ENCODE results near the gene IDI2. TPM values are rescaled to one million over a fixed set of nuclear protein-coding genes. Genes with fewer than 3 reads are reported as not detected.

IDI2 gene
- total RNA-seq, 1 experiment from 2014 or later, result not detected

DNA sequence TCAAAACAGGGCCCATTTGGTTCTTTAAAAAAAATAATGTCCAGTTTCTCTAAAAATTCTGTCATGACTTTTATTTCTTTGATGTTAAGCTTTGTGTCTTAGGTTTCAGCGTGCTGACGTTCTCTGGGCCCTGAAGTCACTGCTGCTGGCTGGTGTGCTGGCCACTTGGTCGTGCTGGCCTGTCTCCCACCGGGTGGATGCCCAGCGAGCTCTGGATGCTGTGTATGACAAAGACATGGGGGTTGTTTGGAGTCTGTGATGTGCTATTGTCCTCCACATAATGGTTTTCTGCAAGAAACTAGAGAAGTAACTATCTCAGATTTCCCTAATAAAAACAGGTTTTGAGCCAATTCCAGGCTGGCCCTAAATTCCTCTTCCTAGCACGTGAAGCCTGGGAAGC is 9.5 kb upstream of the IDI2 start:
- Histone ChIP-seq H3K36me3 (ENCODE audit: control insufficient read depth in 1 of 2, insufficient read depth in 2 of 2, low read length in 2 of 2) (peaks cover 3 to 7% of the 10 kb centered on the region in 2 experiments), H3K4me1 (ENCODE audit: control insufficient read depth in 1 of 2, insufficient read depth in 2 of 2, low read length in 2 of 2) (0 out of 4 replicates have a peak, but pooled peaks cover 0 to 3% of the 10 kb centered on the region in 2 experiments), H4K20me1 (ENCODE audit: insufficient read depth) (no peaks in the 10 kb centered on the region), H3K9ac (ENCODE audit: low read length) (no peak overlapping the region), H3K4me3 (replicated peaks in 1 of 2; ENCODE audit: low read depth in 1 of 2, low read length in 2 of 2) (no peak overlapping the region), H3K9me2 (ENCODE audit: insufficient read depth) (no peaks in the 10 kb centered on the region), H3K9me3 (ENCODE audit: control insufficient read depth in 1 of 2, insufficient read depth in 1 of 2, low read depth in 1 of 2, low read length in 2 of 2) (no peaks in the 10 kb centered on the region), H3K27ac (ENCODE audit: low read depth, low read length) (no peak overlapping the region), H3K79me2 (ENCODE audit: insufficient read depth, low read length) (no peaks in the 10 kb centered on the region), H2AFZ (ENCODE audit: low read depth, low read length, poor library complexity, severe bottlenecking) (no peak overlapping the region), H3K27me3 (ENCODE audit: insufficient read depth, low read length) (no peaks in the 10 kb centered on the region), H3K4me2 (ENCODE audit: low read length) (no peak overlapping the region)
- CTCF ChIA-PET, result no interaction called here
- no TSS peak for BruUV-seq (replicated peaks)
- intact Hi-C loops (cut with micrococcal nuclease), result no loop called here
- ATAC-seq, result no peak
- POLR2A ChIA-PET, result no interaction called here
- DNase-seq (ENCODE audit: low read depth, low spot score), result no peak
- RAD21 ChIA-PET (ENCODE audit: low non-redundant PET in 1 of 2, low total read pairs in 2 of 2, uncharacterized antibody in 2 of 2, unreplicated experiment in 2 of 2), result no interaction called here
- TF ChIP-seq TCF7L2 (IDR thresholded peaks at IDR 0.05; ENCODE audit: borderline replicate concordance, extremely low read depth, insufficient read depth, insufficient read length) (no peak), JUND (IDR thresholded peaks at IDR 0.05) (no peak), EZH2phosphoT487 (IDR thresholded peaks at IDR 0.05; ENCODE audit: borderline replicate concordance) (no peak), POLR2AphosphoS5 (IDR thresholded peaks at IDR 0.05; ENCODE audit: low read depth, low read length) (no peak), ELF1 (IDR thresholded peaks at IDR 0.05; ENCODE audit: borderline replicate concordance, low read depth) (no peak), POLR2A (IDR thresholded peaks at IDR 0.05; ENCODE audit: borderline replicate concordance, extremely low read depth, insufficient read depth, insufficient read length) (no peak), SIN3A (IDR thresholded peaks at IDR 0.05; ENCODE audit: low read depth) (no peak), FOSL1 (IDR thresholded peaks at IDR 0.05; ENCODE audit: low read depth) (no peak), EZH2 (IDR thresholded peaks at IDR 0.05) (no peak), SRF (IDR thresholded peaks at IDR 0.05; ENCODE audit: low read depth) (no peak), ZFX (IDR thresholded peaks at IDR 0.05) (no peak), MAX (IDR thresholded peaks at IDR 0.05) (no peak), EGR1 (IDR thresholded peaks at IDR 0.05; ENCODE audit: low read depth) (no peak), YY1 (IDR thresholded peaks at IDR 0.05; ENCODE audit: extremely low read depth, insufficient replicate concordance, low read depth, low read length) (no peak), CBX3 (IDR thresholded peaks at IDR 0.05; ENCODE audit: low read depth) (no peak), ATF3 (IDR thresholded peaks at IDR 0.05) (no peak)
- TF ChIP-seq, protein P1, sequence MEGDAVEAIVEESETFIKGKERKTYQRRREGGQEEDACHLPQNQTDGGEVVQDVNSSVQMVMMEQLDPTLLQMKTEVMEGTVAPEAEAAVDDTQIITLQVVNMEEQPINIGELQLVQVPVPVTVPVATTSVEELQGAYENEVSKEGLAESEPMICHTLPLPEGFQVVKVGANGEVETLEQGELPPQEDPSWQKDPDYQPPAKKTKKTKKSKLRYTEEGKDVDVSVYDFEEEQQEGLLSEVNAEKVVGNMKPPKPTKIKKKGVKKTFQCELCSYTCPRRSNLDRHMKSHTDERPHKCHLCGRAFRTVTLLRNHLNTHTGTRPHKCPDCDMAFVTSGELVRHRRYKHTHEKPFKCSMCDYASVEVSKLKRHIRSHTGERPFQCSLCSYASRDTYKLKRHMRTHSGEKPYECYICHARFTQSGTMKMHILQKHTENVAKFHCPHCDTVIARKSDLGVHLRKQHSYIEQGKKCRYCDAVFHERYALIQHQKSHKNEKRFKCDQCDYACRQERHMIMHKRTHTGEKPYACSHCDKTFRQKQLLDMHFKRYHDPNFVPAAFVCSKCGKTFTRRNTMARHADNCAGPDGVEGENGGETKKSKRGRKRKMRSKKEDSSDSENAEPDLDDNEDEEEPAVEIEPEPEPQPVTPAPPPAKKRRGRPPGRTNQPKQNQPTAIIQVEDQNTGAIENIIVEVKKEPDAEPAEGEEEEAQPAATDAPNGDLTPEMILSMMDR (IDR thresholded peaks at IDR 0.05 in 2 of 3, conservative IDR thresholded peaks at IDR 0.05 in 1 of 3; ENCODE audit: borderline replicate concordance in 1 of 3, insufficient read depth in 1 of 3, low read depth in 2 of 3, low read length in 2 of 3), result no peak
- TF ChIP-seq, protein P2, sequence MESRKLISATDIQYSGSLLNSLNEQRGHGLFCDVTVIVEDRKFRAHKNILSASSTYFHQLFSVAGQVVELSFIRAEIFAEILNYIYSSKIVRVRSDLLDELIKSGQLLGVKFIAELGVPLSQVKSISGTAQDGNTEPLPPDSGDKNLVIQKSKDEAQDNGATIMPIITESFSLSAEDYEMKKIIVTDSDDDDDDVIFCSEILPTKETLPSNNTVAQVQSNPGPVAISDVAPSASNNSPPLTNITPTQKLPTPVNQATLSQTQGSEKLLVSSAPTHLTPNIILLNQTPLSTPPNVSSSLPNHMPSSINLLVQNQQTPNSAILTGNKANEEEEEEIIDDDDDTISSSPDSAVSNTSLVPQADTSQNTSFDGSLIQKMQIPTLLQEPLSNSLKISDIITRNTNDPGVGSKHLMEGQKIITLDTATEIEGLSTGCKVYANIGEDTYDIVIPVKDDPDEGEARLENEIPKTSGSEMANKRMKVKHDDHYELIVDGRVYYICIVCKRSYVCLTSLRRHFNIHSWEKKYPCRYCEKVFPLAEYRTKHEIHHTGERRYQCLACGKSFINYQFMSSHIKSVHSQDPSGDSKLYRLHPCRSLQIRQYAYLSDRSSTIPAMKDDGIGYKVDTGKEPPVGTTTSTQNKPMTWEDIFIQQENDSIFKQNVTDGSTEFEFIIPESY (IDR thresholded peaks at IDR 0.05; ENCODE audit: extremely low read depth, insufficient replicate concordance, low read length), result no peak
- TF ChIP-seq, protein P3, sequence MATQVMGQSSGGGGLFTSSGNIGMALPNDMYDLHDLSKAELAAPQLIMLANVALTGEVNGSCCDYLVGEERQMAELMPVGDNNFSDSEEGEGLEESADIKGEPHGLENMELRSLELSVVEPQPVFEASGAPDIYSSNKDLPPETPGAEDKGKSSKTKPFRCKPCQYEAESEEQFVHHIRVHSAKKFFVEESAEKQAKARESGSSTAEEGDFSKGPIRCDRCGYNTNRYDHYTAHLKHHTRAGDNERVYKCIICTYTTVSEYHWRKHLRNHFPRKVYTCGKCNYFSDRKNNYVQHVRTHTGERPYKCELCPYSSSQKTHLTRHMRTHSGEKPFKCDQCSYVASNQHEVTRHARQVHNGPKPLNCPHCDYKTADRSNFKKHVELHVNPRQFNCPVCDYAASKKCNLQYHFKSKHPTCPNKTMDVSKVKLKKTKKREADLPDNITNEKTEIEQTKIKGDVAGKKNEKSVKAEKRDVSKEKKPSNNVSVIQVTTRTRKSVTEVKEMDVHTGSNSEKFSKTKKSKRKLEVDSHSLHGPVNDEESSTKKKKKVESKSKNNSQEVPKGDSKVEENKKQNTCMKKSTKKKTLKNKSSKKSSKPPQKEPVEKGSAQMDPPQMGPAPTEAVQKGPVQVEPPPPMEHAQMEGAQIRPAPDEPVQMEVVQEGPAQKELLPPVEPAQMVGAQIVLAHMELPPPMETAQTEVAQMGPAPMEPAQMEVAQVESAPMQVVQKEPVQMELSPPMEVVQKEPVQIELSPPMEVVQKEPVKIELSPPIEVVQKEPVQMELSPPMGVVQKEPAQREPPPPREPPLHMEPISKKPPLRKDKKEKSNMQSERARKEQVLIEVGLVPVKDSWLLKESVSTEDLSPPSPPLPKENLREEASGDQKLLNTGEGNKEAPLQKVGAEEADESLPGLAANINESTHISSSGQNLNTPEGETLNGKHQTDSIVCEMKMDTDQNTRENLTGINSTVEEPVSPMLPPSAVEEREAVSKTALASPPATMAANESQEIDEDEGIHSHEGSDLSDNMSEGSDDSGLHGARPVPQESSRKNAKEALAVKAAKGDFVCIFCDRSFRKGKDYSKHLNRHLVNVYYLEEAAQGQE (IDR thresholded peaks at IDR 0.05; ENCODE audit: low read depth), result no peak
